Measurements from ENCODE around the gene C1orf105. TPM values are rescaled to one million over a fixed set of nuclear protein-coding genes. Genes with fewer than 3 reads are reported as not detected.
"Not testable (repeated sequence)": the region's sequence is repeated elsewhere in the genome, so short reads cannot be mapped to it uniquely, and the experiment has no call there.

C1orf105 gene
- total RNA-seq = not detected in 2 replicates

DNA sequence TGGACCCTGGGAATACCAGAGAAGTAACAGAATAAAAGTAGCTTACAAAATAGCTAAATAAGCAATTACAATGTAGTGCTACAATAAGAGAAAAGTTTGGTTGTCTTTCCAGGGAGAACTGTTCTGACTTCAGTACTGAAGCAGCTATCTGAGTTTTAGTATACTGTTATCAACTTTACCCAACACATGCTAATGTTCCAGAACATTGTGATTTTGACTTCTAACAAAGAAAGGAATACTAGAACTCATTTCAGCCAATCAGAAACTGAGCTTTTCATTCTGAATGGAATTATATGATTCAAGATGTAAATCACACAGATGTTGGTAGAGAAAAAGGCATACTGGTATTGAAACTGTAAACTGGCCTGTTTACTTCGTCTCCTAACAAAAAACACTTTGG is at the start of gene C1orf105:
C1orf105 (plus strand) TSS at position 301 of the 400 bp plus-strand sequence. CDS start 201 bp downstream, outside the sequence.
- no peaks in the 10 kb centered on the region for H3K27me3 ChIP-seq (ENCODE audit: control insufficient read depth, insufficient read depth, low read length)
- no peak for DNase-seq (ENCODE audit: low read depth)
- no peaks in the 10 kb centered on the region for H3K36me3 ChIP-seq (ENCODE audit: control insufficient read depth, insufficient read depth, low read length)
- TF ChIP-seq, protein P1, sequence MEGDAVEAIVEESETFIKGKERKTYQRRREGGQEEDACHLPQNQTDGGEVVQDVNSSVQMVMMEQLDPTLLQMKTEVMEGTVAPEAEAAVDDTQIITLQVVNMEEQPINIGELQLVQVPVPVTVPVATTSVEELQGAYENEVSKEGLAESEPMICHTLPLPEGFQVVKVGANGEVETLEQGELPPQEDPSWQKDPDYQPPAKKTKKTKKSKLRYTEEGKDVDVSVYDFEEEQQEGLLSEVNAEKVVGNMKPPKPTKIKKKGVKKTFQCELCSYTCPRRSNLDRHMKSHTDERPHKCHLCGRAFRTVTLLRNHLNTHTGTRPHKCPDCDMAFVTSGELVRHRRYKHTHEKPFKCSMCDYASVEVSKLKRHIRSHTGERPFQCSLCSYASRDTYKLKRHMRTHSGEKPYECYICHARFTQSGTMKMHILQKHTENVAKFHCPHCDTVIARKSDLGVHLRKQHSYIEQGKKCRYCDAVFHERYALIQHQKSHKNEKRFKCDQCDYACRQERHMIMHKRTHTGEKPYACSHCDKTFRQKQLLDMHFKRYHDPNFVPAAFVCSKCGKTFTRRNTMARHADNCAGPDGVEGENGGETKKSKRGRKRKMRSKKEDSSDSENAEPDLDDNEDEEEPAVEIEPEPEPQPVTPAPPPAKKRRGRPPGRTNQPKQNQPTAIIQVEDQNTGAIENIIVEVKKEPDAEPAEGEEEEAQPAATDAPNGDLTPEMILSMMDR (IDR thresholded peaks at IDR 0.05; ENCODE audit: insufficient read depth, low read length, poor library complexity, severe bottlenecking) = no peak
- H3K4me3 ChIP-seq (ENCODE audit: low read depth, low read length) = no peak within 1 kb of the TSS

DNA sequence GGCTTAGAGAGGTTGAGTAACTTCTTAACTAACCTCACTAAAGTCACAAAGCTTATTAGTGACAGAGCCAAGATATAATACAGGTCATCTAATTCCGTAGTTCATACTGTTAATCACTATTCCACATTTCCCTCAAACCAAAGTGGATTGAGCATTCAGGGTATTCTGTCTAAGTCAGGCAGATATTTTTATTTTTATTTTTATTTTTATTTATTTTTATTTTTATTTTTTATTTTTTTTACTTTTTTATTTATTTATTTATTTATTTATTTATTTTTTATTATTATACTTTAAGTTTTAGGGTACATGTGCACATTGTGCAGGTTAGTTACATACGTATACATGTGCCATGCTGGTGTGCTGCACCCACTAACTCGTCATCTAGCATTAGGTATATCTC is 48.8 kb upstream of the C1orf105 start:
- H3K36me3 ChIP-seq (ENCODE audit: control insufficient read depth, insufficient read depth, low read length); H3K27me3 ChIP-seq (ENCODE audit: control insufficient read depth, insufficient read depth, low read length); DNase-seq (ENCODE audit: low read depth); H3K4me3 ChIP-seq (ENCODE audit: low read depth, low read length): not testable (repeated sequence)

DNA sequence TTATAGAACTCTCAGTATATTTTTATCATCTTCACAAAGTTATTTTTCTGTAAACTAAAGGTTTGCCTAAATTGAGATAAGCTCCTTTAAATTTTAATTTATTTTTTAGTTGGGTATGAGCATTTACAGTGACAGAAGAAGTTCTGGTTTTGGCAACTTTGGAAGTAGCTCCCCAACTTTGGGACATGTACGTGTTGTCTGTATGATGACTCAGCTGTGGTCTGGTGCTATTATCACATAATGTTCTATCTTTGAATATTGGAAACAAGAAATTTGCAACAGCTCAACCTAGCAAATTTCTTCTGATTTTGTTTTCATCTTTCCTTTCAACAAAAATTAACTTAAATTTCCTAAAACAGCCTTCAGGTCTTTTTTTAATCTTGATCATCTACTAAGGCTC is 46.6 kb upstream of the C1orf105 start:
- no peak for DNase-seq (ENCODE audit: low read depth)
- TF ChIP-seq, protein P1 (IDR thresholded peaks at IDR 0.05; ENCODE audit: insufficient read depth, low read length, poor library complexity, severe bottlenecking) = no peak
- Histone ChIP-seq H3K36me3 (ENCODE audit: control insufficient read depth, insufficient read depth, low read length) (no peaks in the 10 kb centered on the region), H3K27me3 (ENCODE audit: control insufficient read depth, insufficient read depth, low read length) (no peaks in the 10 kb centered on the region), H3K4me3 (ENCODE audit: low read depth, low read length) (no peak overlapping the region)

- H3K27me3 ChIP-seq (ENCODE audit: control insufficient read depth, insufficient read depth, low read length) = no peaks in the 10 kb centered on the region
- DNase-seq (ENCODE audit: low read depth) = no peak
- H3K36me3 ChIP-seq (ENCODE audit: control insufficient read depth, insufficient read depth, low read length) = no peaks in the 10 kb centered on the region
- TF ChIP-seq, protein P1 (IDR thresholded peaks at IDR 0.05; ENCODE audit: insufficient read depth, low read length, poor library complexity, severe bottlenecking) = no peak
- no peak overlapping the region for H3K4me3 ChIP-seq (ENCODE audit: low read depth, low read length)
These were observed 45.3 kb upstream of the C1orf105 start for GRCh38 chr1:172375211-172375631.

- Histone ChIP-seq H3K36me3 (ENCODE audit: control insufficient read depth, insufficient read depth, low read length) (no peaks in the 10 kb centered on the region), H3K27me3 (ENCODE audit: control insufficient read depth, insufficient read depth, low read length) (no peaks in the 10 kb centered on the region), H3K4me3 (ENCODE audit: low read depth, low read length) (no peak overlapping the region)
- DNase-seq (ENCODE audit: low read depth) = no peak
- TF ChIP-seq, protein P1 (IDR thresholded peaks at IDR 0.05; ENCODE audit: insufficient read depth, low read length, poor library complexity, severe bottlenecking) = no peak
These were observed 44.1 kb upstream of the C1orf105 start for GRCh38 chr1:172376431-172376830.

DNA sequence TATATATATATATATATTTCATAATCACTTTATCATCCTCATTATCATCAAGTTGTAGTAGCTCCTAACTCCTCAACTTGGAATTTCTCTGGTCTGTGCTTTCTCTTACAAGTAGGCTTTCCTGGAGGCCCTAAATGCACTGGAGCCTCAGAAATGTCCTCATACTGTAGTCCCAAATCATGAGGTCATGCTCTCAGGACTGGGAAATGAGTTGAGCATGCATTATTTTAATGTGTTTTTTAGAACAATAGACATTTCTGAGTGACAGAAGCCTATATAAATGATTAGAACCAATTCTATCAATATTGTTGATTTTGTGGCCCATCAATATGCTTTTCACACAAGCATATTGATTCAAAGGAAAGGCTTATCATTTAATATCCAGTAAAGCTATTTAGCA is 42.9 kb upstream of the C1orf105 start:
- no peaks in the 10 kb centered on the region for H3K36me3 ChIP-seq (ENCODE audit: control insufficient read depth, insufficient read depth, low read length)
- no peak overlapping the region for H3K4me3 ChIP-seq (ENCODE audit: low read depth, low read length)
- no peak for DNase-seq (ENCODE audit: low read depth)
- TF ChIP-seq, protein P1 (IDR thresholded peaks at IDR 0.05; ENCODE audit: insufficient read depth, low read length, poor library complexity, severe bottlenecking) = no peak
- H3K27me3 ChIP-seq (ENCODE audit: control insufficient read depth, insufficient read depth, low read length) = no peaks in the 10 kb centered on the region
